ENCODE data around the gene YOD1.

Gene YOD1

DNA sequence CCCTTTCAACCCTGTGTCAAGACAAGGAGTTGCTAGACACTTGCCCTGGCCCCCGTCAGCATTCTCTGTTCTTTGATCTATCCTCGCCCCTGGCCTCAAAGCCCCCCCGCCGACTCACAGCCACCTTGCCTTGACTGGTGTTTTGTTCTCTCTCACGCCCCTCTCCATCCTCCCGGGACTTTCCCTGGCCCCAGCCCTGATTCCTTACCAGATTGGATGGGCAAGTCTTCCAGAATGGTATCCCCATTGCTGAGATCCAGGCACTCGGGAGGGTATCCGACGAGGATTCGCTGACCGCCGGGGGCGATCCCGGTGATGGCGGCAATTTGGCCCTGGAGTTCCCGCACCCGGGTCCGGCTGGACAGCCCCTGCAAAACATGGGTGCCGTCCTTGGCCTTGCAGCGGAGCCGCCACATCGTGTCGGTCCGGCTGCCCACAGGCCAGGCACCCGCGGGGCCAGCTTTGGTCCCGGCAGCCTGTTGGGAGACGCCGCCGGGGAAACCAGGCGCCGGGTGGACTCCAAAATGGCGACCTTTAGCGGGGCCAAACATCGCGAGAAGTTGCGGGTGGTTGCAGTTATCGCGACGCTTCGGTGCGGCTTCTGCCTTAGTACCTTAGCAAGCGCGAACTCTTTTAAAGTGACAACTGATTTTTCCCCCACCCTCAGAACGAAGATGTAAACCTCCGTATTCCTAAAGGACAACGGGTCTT, 373 bp downstream of the YOD1 start:
- Histone ChIP-seq H3K27ac (ENCODE audit: low read length) (peak overlapping the region; percentile 67), H4K20me1 (ENCODE audit: insufficient read depth, low read length) (peaks cover 9% of the 10 kb centered on the region), H3K27me3 (ENCODE audit: insufficient read depth, low read length, poor library complexity) (peaks cover 9% of the 10 kb centered on the region), H3K79me2 (ENCODE audit: insufficient read depth, low read length) (peaks cover 24% of the 10 kb centered on the region), H2AFZ (ENCODE audit: low read depth, low read length) (peak overlapping the region; percentile 84), H3K36me3 (ENCODE audit: insufficient read depth, low read length) (peaks cover 17% of the 10 kb centered on the region), H3K9me3 (ENCODE audit: insufficient read depth, low read length, severe bottlenecking) (no peaks in the 10 kb centered on the region), H3K4me2 (ENCODE audit: insufficient read depth, low read length) (peak overlapping the region; percentile 69), H3K9ac (ENCODE audit: low read depth, low read length) (peak overlapping the region; percentile 75), H3K4me1 (ENCODE audit: insufficient read depth, low read length) (peaks cover 47% of the 10 kb centered on the region), H3K4me3 (ENCODE audit: low read depth in 1 of 2, low read length in 2 of 2) (peak overlapping the region; percentile 72 to 88)
- DNase-seq: peak; percentile 83
- TF ChIP-seq EZH2 (IDR thresholded peaks at IDR 0.05; ENCODE audit: borderline replicate concordance, low read depth, low read length, severe bottlenecking): no peak
- TF ChIP-seq, protein P1, sequence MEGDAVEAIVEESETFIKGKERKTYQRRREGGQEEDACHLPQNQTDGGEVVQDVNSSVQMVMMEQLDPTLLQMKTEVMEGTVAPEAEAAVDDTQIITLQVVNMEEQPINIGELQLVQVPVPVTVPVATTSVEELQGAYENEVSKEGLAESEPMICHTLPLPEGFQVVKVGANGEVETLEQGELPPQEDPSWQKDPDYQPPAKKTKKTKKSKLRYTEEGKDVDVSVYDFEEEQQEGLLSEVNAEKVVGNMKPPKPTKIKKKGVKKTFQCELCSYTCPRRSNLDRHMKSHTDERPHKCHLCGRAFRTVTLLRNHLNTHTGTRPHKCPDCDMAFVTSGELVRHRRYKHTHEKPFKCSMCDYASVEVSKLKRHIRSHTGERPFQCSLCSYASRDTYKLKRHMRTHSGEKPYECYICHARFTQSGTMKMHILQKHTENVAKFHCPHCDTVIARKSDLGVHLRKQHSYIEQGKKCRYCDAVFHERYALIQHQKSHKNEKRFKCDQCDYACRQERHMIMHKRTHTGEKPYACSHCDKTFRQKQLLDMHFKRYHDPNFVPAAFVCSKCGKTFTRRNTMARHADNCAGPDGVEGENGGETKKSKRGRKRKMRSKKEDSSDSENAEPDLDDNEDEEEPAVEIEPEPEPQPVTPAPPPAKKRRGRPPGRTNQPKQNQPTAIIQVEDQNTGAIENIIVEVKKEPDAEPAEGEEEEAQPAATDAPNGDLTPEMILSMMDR (IDR thresholded peaks at IDR 0.05; ENCODE audit: borderline replicate concordance, extremely low read depth, low read length, poor library complexity, severe bottlenecking): no peak
- peak; percentile 68 for ATAC-seq (ENCODE audit: insufficient read depth, low read depth)

DNA sequence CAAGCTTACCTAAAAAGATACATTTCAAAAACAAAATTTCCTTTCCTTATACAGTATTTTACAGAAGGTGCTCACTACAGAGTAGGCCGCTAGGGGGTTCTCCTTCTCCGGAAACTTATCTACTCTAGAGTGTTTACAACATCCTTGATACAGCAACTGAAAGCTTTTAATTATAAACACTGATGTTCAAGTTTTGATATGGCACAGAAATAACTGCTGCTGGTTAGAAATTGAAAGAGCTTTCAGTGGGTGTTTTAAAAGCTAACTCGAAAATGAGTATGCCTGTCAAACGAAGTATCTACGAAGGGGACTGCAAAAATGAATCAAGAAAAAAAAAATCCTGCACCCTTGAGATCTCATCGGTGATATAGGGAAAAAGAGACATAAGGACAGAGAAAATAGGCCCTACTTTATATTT, 1.0 kb downstream of the YOD1 start:
- H3K4me1 ChIP-seq (ENCODE audit: insufficient read depth, low read length): peaks cover 47% of the 10 kb centered on the region
- H3K4me2 ChIP-seq (ENCODE audit: insufficient read depth, low read length): peak overlapping the region; percentile 69
- H3K9ac ChIP-seq (ENCODE audit: low read depth, low read length): peak overlapping the region; percentile 75
- H3K27me3 ChIP-seq (ENCODE audit: insufficient read depth, low read length, poor library complexity): peaks cover 9% of the 10 kb centered on the region
- ATAC-seq (ENCODE audit: insufficient read depth, low read depth): peak; percentile 55
- peaks cover 9% of the 10 kb centered on the region for H4K20me1 ChIP-seq (ENCODE audit: insufficient read depth, low read length)
- peak overlapping the region; percentile 84 for H2AFZ ChIP-seq (ENCODE audit: low read depth, low read length)
- H3K36me3 ChIP-seq (ENCODE audit: insufficient read depth, low read length): peaks cover 17% of the 10 kb centered on the region
- peak overlapping the region; percentile 67 for H3K27ac ChIP-seq (ENCODE audit: low read length)
- peak; percentile 54 for DNase-seq
- H3K4me3 ChIP-seq (ENCODE audit: low read depth in 1 of 2, low read length in 2 of 2): peak overlapping the region; percentile 72 to 88
- H3K79me2 ChIP-seq (ENCODE audit: insufficient read depth, low read length): peaks cover 24% of the 10 kb centered on the region
- H3K9me3 ChIP-seq (ENCODE audit: insufficient read depth, low read length, severe bottlenecking): no peaks in the 10 kb centered on the region
- TF ChIP-seq EZH2 (IDR thresholded peaks at IDR 0.05; ENCODE audit: borderline replicate concordance, low read depth, low read length, severe bottlenecking): no peak
- TF ChIP-seq, protein P1 (IDR thresholded peaks at IDR 0.05; ENCODE audit: borderline replicate concordance, extremely low read depth, low read length, poor library complexity, severe bottlenecking): peak; percentile 77

- peaks cover 47% of the 10 kb centered on the region for H3K4me1 ChIP-seq (ENCODE audit: insufficient read depth, low read length)
- H3K4me3 ChIP-seq (ENCODE audit: low read depth in 1 of 2, low read length in 2 of 2): peak overlapping the region in 1 of 2 experiments; percentile 88; a peak in 3 of 4 replicates
- H4K20me1 ChIP-seq (ENCODE audit: insufficient read depth, low read length): peaks cover 9% of the 10 kb centered on the region
- peak overlapping the region; percentile 69 for H3K4me2 ChIP-seq (ENCODE audit: insufficient read depth, low read length)
- no peaks in the 10 kb centered on the region for H3K9me3 ChIP-seq (ENCODE audit: insufficient read depth, low read length, severe bottlenecking)
- ATAC-seq (ENCODE audit: insufficient read depth, low read depth) (no peak), DNase-seq (no peak)
- no peak overlapping the region for H2AFZ ChIP-seq (ENCODE audit: low read depth, low read length)
- peaks cover 24% of the 10 kb centered on the region for H3K79me2 ChIP-seq (ENCODE audit: insufficient read depth, low read length)
- H3K27me3 ChIP-seq (ENCODE audit: insufficient read depth, low read length, poor library complexity): peaks cover 9% of the 10 kb centered on the region
- H3K36me3 ChIP-seq (ENCODE audit: insufficient read depth, low read length): peaks cover 17% of the 10 kb centered on the region
- TF ChIP-seq EZH2 (IDR thresholded peaks at IDR 0.05; ENCODE audit: borderline replicate concordance, low read depth, low read length, severe bottlenecking): no peak
- H3K27ac ChIP-seq (ENCODE audit: low read length): peak overlapping the region; percentile 17; the same call in 1 of the 2 replicates
- peak overlapping the region; percentile 75; the same call in 1 of the 2 replicates for H3K9ac ChIP-seq (ENCODE audit: low read depth, low read length)
Measured at GRCh38 chr1:207049514-207049913, 1.5 kb downstream of the YOD1 start.

- no peak overlapping the region for H2AFZ ChIP-seq (ENCODE audit: low read depth, low read length)
- DNase-seq (no peak), ATAC-seq (ENCODE audit: insufficient read depth, low read depth) (no peak)
- no peak for TF ChIP-seq EZH2 (IDR thresholded peaks at IDR 0.05; ENCODE audit: borderline replicate concordance, low read depth, low read length, severe bottlenecking)
- TF ChIP-seq, protein P1 (IDR thresholded peaks at IDR 0.05; ENCODE audit: borderline replicate concordance, extremely low read depth, low read length, poor library complexity, severe bottlenecking): no peak
- H3K9me3 ChIP-seq (ENCODE audit: insufficient read depth, low read length, severe bottlenecking): no peaks in the 10 kb centered on the region
- peak overlapping the region in 1 of 2 experiments; percentile 88; a peak in 1 of 4 replicates for H3K4me3 ChIP-seq (ENCODE audit: low read depth in 1 of 2, low read length in 2 of 2)
- peaks cover 9% of the 10 kb centered on the region for H3K27me3 ChIP-seq (ENCODE audit: insufficient read depth, low read length, poor library complexity)
- peak overlapping the region; percentile 17; the same call in 1 of the 2 replicates for H3K27ac ChIP-seq (ENCODE audit: low read length)
- peaks cover 17% of the 10 kb centered on the region for H3K36me3 ChIP-seq (ENCODE audit: insufficient read depth, low read length)
- H3K4me1 ChIP-seq (ENCODE audit: insufficient read depth, low read length): peaks cover 47% of the 10 kb centered on the region
- peak overlapping the region; percentile 69 for H3K4me2 ChIP-seq (ENCODE audit: insufficient read depth, low read length)
- peaks cover 24% of the 10 kb centered on the region for H3K79me2 ChIP-seq (ENCODE audit: insufficient read depth, low read length)
- peaks cover 9% of the 10 kb centered on the region for H4K20me1 ChIP-seq (ENCODE audit: insufficient read depth, low read length)
- H3K9ac ChIP-seq (ENCODE audit: low read depth, low read length): peak overlapping the region; percentile 75; the same call in 1 of the 2 replicates
Measured at GRCh38 chr1:207049054-207049453, 2.0 kb downstream of the YOD1 start.
